NCI-H526 (cell line): ENCODE results near the gene IGF1.

Source experiments
- DNase-seq, 2 experiments: peaks; one replicate each; lab custom pipeline; 2025; lab: John Stamatoyannopoulos, UW

Gene IGF1

GRCh38 chr12:102496591-102496990 lies 16.2 kb upstream of the IGF1 start:
- no peak for DNase-seq

GRCh38 chr12:102487226-102487625 lies 6.9 kb upstream of the IGF1 start:
- no peak for DNase-seq

- DNase-seq, result no peak
Measured at GRCh38 chr12:102486153-102486552, 5.8 kb upstream of the IGF1 start.

GRCh38 chr12:102484428-102484958 lies 4.1 kb upstream of the IGF1 start:
- DNase-seq, result peak; percentile 10 to 48

- DNase-seq, result no peak
Measured at GRCh38 chr12:102484017-102484416, 3.7 kb upstream of the IGF1 start.

- no peak for DNase-seq
Measured at GRCh38 chr12:102483466-102483865, 3.1 kb upstream of the IGF1 start.

- DNase-seq, result no peak
Measured at GRCh38 chr12:102481705-102482425, 1.5 kb upstream of the IGF1 start.

GRCh38 chr12:102479939-102480338 lies 424 bp downstream of the IGF1 start:
- DNase-seq, result no peak

GRCh38 chr12:102479099-102479885 lies 1.1 kb downstream of the IGF1 start:
- DNase-seq, result no peak

GRCh38 chr12:102478405-102479098 lies 1.8 kb downstream of the IGF1 start:
- no peak for DNase-seq

GRCh38 chr12:102475355-102475754 lies 5.0 kb downstream of the IGF1 start:
- no peak for DNase-seq

GRCh38 chr12:102474438-102475064 lies 5.8 kb downstream of the IGF1 start:
- DNase-seq, result no peak

- DNase-seq, result no peak
Measured at GRCh38 chr12:102472496-102472895, 7.9 kb downstream of the IGF1 start.

GRCh38 chr12:102471556-102471955 lies 8.8 kb downstream of the IGF1 start:
- DNase-seq, result no peak

- DNase-seq, result no peak
Measured at GRCh38 chr12:102470945-102471344, 9.4 kb downstream of the IGF1 start.

- DNase-seq, result no peak
Measured at GRCh38 chr12:102468261-102468915, 12.0 kb downstream of the IGF1 start.

- no peak for DNase-seq
Measured at GRCh38 chr12:102465762-102466560, 14.4 kb downstream of the IGF1 start.

GRCh38 chr12:102463659-102464249 lies 16.6 kb downstream of the IGF1 start:
- no peak for DNase-seq

- DNase-seq, result no peak
Measured at GRCh38 chr12:102462795-102463465, 17.4 kb downstream of the IGF1 start.

GRCh38 chr12:102462386-102462785 lies 18.0 kb downstream of the IGF1 start:
- DNase-seq, result no peak
